Smooth muscle cell of the pulmonary artery (primary cell): ENCODE results near the gene PRDX2. TPM values are rescaled to one million over a fixed set of nuclear protein-coding genes. Genes with fewer than 3 reads are reported as not detected.

ENCODE experiments used
- total RNA-seq: library from RNA; depleted of rRNA; stranded (reverse); fragments of >200 nt; gene quantifications from 2 replicates; pipeline ENCODE4 v1.2.3, GENCODE V29; 2014

PRDX2 gene
- 188 and 217 TPM in 2 replicates for total RNA-seq

GRCh38 chr19:12801466-12802266 lies at the start of gene PRDX2, which contains the start of gene THSD8:
Gene PRDX2 (minus strand): TSS chr19:12801800. CDS start chr19:12801261, 539 bp downstream.
Gene THSD8 (plus strand): TSS chr19:12802069. CDS start chr19:12802072, 3 bp downstream.

GRCh38 chr19:12838182-12838885 lies 36.7 kb upstream of the PRDX2 start, which contains the start of gene MAST1:
Gene MAST1 (plus strand): TSS chr19:12838515. CDS start chr19:12838573, 58 bp downstream.

GRCh38 chr19:12834566-12834943 lies 33.0 kb upstream of the PRDX2 start, which contains the start of gene RTBDN:
Gene RTBDN (minus strand): TSS chr19:12834579. CDS start chr19:12829979, 4,600 bp downstream.

GRCh38 chr19:12806242-12807081 lies 4.9 kb upstream of the PRDX2 start, which contains the start of gene RNASEH2A:
Gene RNASEH2A (plus strand): TSS chr19:12806584. CDS start chr19:12806674, 90 bp downstream.

GRCh38 chr19:12791345-12792050 lies 10.1 kb downstream of the PRDX2 start, which contains the start of gene JUNB:
Gene JUNB (plus strand): TSS chr19:12791486. CDS start chr19:12791772, 286 bp downstream.

GRCh38 chr19:12774588-12775555 lies 26.7 kb downstream of the PRDX2 start, which contains the start of gene HOOK2:
Gene HOOK2 (minus strand): TSS chr19:12775552. CDS start chr19:12775449, 103 bp downstream.

GRCh38 chr19:12751635-12752034 lies 50.0 kb downstream of the PRDX2 start, which contains the start of gene BEST2:
Gene BEST2 (plus strand): TSS chr19:12751791. CDS start chr19:12752593, 802 bp downstream.

Other genes with a start within 250 kb of the PRDX2 start
- 7.3 and 9.6 TPM in 2 replicates for gene ZNF490, start 191.0 kb downstream of the PRDX2 start, total RNA-seq
- 13.7 and 15.4 TPM in 2 replicates for gene ZNF791, start 190.9 kb downstream of the PRDX2 start, total RNA-seq
- gene MAN2B1, start 135.1 kb downstream of the PRDX2 start, total RNA-seq: 60.0 and 60.9 TPM in 2 replicates
- gene WDR83, start 135.0 kb downstream of the PRDX2 start, total RNA-seq: 8.8 and 9.8 TPM in 2 replicates
- gene DHPS, start 119.9 kb downstream of the PRDX2 start, total RNA-seq: 58.8 and 66.5 TPM in 2 replicates
- not detected in 2 replicates for gene GNG14, start 113.8 kb downstream of the PRDX2 start, total RNA-seq
- gene FBXW9, start 105.2 kb downstream of the PRDX2 start, total RNA-seq: 5.5 and 6.4 TPM in 2 replicates
- gene TNPO2, start 77.9 kb downstream of the PRDX2 start, total RNA-seq: 50.6 and 71.6 TPM in 2 replicates
- gene TRIR, start 67.1 kb downstream of the PRDX2 start, total RNA-seq: 78.1 and 93.8 TPM in 2 replicates
- 61.8 and 67.5 TPM in 2 replicates for gene GET3, start 64.3 kb downstream of the PRDX2 start, total RNA-seq
- not detected in 2 replicates for gene BEST2, start 50.0 kb downstream of the PRDX2 start, total RNA-seq
- gene HOOK2, start 26.2 kb downstream of the PRDX2 start, total RNA-seq: 18.5 and 26.7 TPM in 2 replicates
- 77.3 and 101 TPM in 2 replicates for gene JUNB, start 10.3 kb downstream of the PRDX2 start, total RNA-seq
- 0.13 TPM in 1 of 2 replicates, not detected in the other for gene THSD8, start 269 bp upstream of the PRDX2 start, total RNA-seq
- gene RNASEH2A, start 4.8 kb upstream of the PRDX2 start, total RNA-seq: 8.8 and 9.9 TPM in 2 replicates
- gene RTBDN, start 32.8 kb upstream of the PRDX2 start, total RNA-seq: not detected in 2 replicates
- 0.07 and 0.36 TPM in 2 replicates for gene MAST1, start 36.7 kb upstream of the PRDX2 start, total RNA-seq
- gene DNASE2, start 79.6 kb upstream of the PRDX2 start, total RNA-seq: 40.5 and 57.0 TPM in 2 replicates
- gene KLF1, start 85.4 kb upstream of the PRDX2 start, total RNA-seq: not detected in 2 replicates
- gene GCDH, start 89.4 kb upstream of the PRDX2 start, total RNA-seq: 16.0 and 23.4 TPM in 2 replicates
- 0.07 and 0.23 TPM in 2 replicates for gene SYCE2, start 117.5 kb upstream of the PRDX2 start, total RNA-seq
- gene FARSA, start 131.9 kb upstream of the PRDX2 start, total RNA-seq: 71.0 and 86.5 TPM in 2 replicates
- gene CALR, start 136.8 kb upstream of the PRDX2 start, total RNA-seq: 1,777 and 1,839 TPM in 2 replicates
- 108 and 160 TPM in 2 replicates for gene RAD23A, start 144.1 kb upstream of the PRDX2 start, total RNA-seq
- gene GADD45GIP1, start 155.4 kb upstream of the PRDX2 start, total RNA-seq: 9.5 and 12.9 TPM in 2 replicates
- 0.07 and 0.13 TPM in 2 replicates for gene DAND5, start 167.8 kb upstream of the PRDX2 start, total RNA-seq
- 125 and 151 TPM in 2 replicates for gene NFIX, start 193.7 kb upstream of the PRDX2 start, total RNA-seq